Endodermal cell (in vitro differentiated cells): ENCODE measurements around the gene SMG7. TPM values are rescaled to one million over a fixed set of nuclear protein-coding genes. Genes with fewer than 3 reads are reported as not detected.

Experiments used
- DNase-seq: peaks from one replicate; pipeline ENCODE4 v3.0.0-alpha.2; 2017
- H3K27ac ChIP-seq: 2 replicates; pipeline ENCODE4 v1.5.1; 2013; ENCODE audit warnings: mild to moderate bottlenecking, low read depth, low read length, moderate library complexity
- H3K27me3 ChIP-seq: 2 replicates; pipeline ENCODE4 v1.6.1; 2013; ENCODE audit warnings: mild to moderate bottlenecking, low read length, moderate library complexity; ENCODE audit not compliant: insufficient read depth, control insufficient read depth, poor library complexity, severe bottlenecking
- H3K36me3 ChIP-seq: 2 replicates; pipeline ENCODE4 v1.7.0; 2013; ENCODE audit warnings: mild to moderate bottlenecking, low read length, moderate library complexity; ENCODE audit not compliant: control insufficient read depth, insufficient read depth
- H3K4me1 ChIP-seq: one replicate; pipeline ENCODE4 v1.7.0; 2013; ENCODE audit warnings: low read length; ENCODE audit not compliant: control insufficient read depth, insufficient read depth
- H3K4me3 ChIP-seq: 2 replicates; pipeline ENCODE4 v1.5.1; 2013; ENCODE audit warnings: mild to moderate bottlenecking, low read length, moderate library complexity
- H3K9ac ChIP-seq: 2 replicates; pipeline ENCODE4 v1.6.1; 2013; ENCODE audit warnings: mild to moderate bottlenecking, low read length, moderate library complexity; ENCODE audit not compliant: poor library complexity, severe bottlenecking; ENCODE audit errors: extremely low read depth
- H3K9me3 ChIP-seq: 2 replicates; pipeline ENCODE4 v1.6.1; 2013; ENCODE audit warnings: mild to moderate bottlenecking, low read length, moderate library complexity; ENCODE audit not compliant: control insufficient read depth
- H3K27ac Mint-ChIP-seq: 2 replicates; pipeline ENCODE4 v1.8.0; 2020; ENCODE audit warnings: mixed read lengths
- H3K27me3 Mint-ChIP-seq: 2 replicates; pipeline ENCODE4 v1.8.0; 2021; ENCODE audit warnings: mild to moderate bottlenecking, mixed read lengths; ENCODE audit not compliant: insufficient read depth
- H3K36me3 Mint-ChIP-seq: 2 replicates; pipeline ENCODE4 v1.8.0; 2020; ENCODE audit warnings: low read depth, mixed read lengths
- H3K4me1 Mint-ChIP-seq: 2 replicates; pipeline ENCODE4 v1.8.0; 2020; ENCODE audit warnings: mixed read lengths
- H3K4me3 Mint-ChIP-seq: 2 replicates; pipeline ENCODE4 v1.8.0; 2020; ENCODE audit warnings: mild to moderate bottlenecking, moderate library complexity, mixed read lengths
- H3K9me3 Mint-ChIP-seq: 2 replicates; pipeline ENCODE4 v1.8.0; 2020; ENCODE audit warnings: mild to moderate bottlenecking, mixed read lengths
- WGBS, 2 experiments: methylation state at CpG; one replicate each; pipeline versions ENCODE4 v1.1.5 to v1.1.7; 2013; ENCODE audit warnings: missing lambda C conversion rate in 2 of 2, mixed read lengths in 1 of 2; ENCODE audit not compliant: insufficient coverage in 1 of 2, insufficient read length in 1 of 2; 5-methylcytosine and 5-hydroxymethylcytosine counted together
- total RNA-seq, 2 donors: library from RNA; stranded (reverse); fragmentation: NEBNext Ultra II Directional in 1 of 2; extraction: Animal tissue kit (Norgen Biotek cat#: 25700) in 1 of 2; gene quantifications; 2 replicates in 1 of 2; 3 replicates in 1 of 2; pipeline ENCODE4 v1.2.1, GENCODE V29; 2021
- TF ChIP-seq, protein P1 (sequence below): fragments of 200-600 bp; sonication (generic); conservative IDR thresholded peaks from 2 replicates; pipeline ENCODE4 v1.5.0; 2021; ENCODE audit warnings: antibody characterized with exemption, mild to moderate bottlenecking

The SMG7 gene
- total RNA-seq, 2 donors from 2014 or later = 60.5 to 75.9 TPM

DNA sequence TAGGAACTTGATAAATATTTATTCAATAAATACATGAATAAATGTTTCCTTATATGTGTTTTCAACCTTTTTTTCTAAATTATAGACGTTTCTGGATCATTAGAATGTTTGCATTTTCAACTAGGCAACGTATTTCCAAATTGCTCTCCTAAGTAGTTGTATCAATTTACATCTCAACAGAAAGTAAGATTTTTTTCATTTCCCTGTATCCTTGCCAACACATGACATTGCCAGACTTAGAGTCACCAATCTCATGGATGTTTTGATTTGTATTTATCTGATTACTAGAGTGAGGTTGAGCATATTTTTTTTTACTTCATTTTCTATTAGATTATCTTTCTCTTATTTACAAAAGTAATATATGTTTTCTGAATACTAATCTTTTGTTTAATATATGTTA, 22.2 kb upstream of the SMG7 start:
- H3K9me3 Mint-ChIP-seq = no peaks in the 10 kb centered on the region
- no peaks in the 10 kb centered on the region for H3K27me3 ChIP-seq
- H3K4me3 Mint-ChIP-seq = no peak overlapping the region
- TF ChIP-seq, protein P1, sequence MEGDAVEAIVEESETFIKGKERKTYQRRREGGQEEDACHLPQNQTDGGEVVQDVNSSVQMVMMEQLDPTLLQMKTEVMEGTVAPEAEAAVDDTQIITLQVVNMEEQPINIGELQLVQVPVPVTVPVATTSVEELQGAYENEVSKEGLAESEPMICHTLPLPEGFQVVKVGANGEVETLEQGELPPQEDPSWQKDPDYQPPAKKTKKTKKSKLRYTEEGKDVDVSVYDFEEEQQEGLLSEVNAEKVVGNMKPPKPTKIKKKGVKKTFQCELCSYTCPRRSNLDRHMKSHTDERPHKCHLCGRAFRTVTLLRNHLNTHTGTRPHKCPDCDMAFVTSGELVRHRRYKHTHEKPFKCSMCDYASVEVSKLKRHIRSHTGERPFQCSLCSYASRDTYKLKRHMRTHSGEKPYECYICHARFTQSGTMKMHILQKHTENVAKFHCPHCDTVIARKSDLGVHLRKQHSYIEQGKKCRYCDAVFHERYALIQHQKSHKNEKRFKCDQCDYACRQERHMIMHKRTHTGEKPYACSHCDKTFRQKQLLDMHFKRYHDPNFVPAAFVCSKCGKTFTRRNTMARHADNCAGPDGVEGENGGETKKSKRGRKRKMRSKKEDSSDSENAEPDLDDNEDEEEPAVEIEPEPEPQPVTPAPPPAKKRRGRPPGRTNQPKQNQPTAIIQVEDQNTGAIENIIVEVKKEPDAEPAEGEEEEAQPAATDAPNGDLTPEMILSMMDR = no peak
- no peaks in the 10 kb centered on the region for H3K4me1 ChIP-seq
- no peaks in the 10 kb centered on the region for H3K4me1 Mint-ChIP-seq
- H3K9me3 ChIP-seq = no peaks in the 10 kb centered on the region
- H3K27ac ChIP-seq = no peak overlapping the region
- 89 to 100% methylated on average over 1 to 2 of the region's 2 CpGs for WGBS, 2 experiments
- no peaks in the 10 kb centered on the region for H3K36me3 Mint-ChIP-seq
- H3K27ac Mint-ChIP-seq = no peak overlapping the region
- no peaks in the 10 kb centered on the region for H3K36me3 ChIP-seq
- no peak for DNase-seq
- no peak overlapping the region for H3K4me3 ChIP-seq
- H3K9ac ChIP-seq = no peak overlapping the region
- no peaks in the 10 kb centered on the region for H3K27me3 Mint-ChIP-seq

DNA sequence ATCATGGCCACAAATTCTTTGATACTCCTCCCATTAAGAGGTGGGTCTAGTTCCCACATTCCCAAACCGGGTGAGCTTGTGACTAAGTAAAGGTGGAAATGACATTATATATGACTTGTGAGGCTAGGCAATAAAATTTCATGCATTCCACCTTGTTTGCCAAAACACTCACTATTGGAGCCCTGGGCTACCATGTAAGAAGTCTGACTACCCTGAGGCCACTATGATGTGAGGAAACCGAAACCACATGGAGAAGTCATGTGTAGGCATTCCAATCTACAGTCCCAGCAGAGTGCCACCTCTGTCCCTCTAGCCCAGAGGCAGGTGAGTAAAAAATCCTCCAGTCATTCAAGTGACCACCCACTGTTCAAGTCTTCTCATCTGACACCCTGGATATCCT, 17.9 kb upstream of the SMG7 start:
- Mint-ChIP-seq H3K9me3 (no peaks in the 10 kb centered on the region), H3K36me3 (no peaks in the 10 kb centered on the region), H3K4me1 (no peaks in the 10 kb centered on the region), H3K27ac (no peak overlapping the region), H3K4me3 (no peak overlapping the region), H3K27me3 (no peaks in the 10 kb centered on the region)
- H3K9ac ChIP-seq = no peak overlapping the region
- TF ChIP-seq, protein P1 = no peak
- no peak overlapping the region for H3K27ac ChIP-seq
- 88 to 100% methylated on average over 1 of the region's 2 CpGs for WGBS, 2 experiments
- no peak overlapping the region for H3K4me3 ChIP-seq
- H3K9me3 ChIP-seq = no peaks in the 10 kb centered on the region
- H3K27me3 ChIP-seq = no peaks in the 10 kb centered on the region
- H3K4me1 ChIP-seq = no peaks in the 10 kb centered on the region
- H3K36me3 ChIP-seq = no peaks in the 10 kb centered on the region
- no peak for DNase-seq

DNA sequence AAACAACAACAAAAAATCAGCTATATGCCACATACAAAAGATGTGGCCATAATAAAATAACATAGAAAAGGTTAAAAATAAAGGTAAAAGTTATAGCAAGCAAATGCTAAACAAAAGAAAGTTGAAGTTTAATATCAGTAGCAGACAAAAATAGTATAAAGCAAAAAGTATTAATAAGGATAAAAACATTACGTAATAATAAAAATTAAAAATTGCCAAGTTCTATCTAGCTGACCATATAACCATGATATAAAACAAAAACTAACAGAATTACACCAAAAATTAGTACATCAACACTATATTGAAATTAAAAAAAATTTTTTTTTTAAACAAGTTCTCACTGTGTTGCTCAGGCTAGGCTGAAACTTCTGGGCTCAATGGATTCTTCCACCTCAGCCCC, 15.5 kb upstream of the SMG7 start:
- Mint-ChIP-seq H3K27ac (no peak overlapping the region), H3K4me3 (no peak overlapping the region), H3K27me3 (no peaks in the 10 kb centered on the region), H3K9me3 (no peaks in the 10 kb centered on the region), H3K4me1 (no peaks in the 10 kb centered on the region), H3K36me3 (no peaks in the 10 kb centered on the region)
- TF ChIP-seq, protein P1 = no peak
- Histone ChIP-seq H3K4me1 (no peaks in the 10 kb centered on the region), H3K9me3 (no peaks in the 10 kb centered on the region), H3K27ac (no peak overlapping the region), H3K9ac (no peak overlapping the region), H3K27me3 (no peaks in the 10 kb centered on the region), H3K36me3 (no peaks in the 10 kb centered on the region), H3K4me3 (no peak overlapping the region)
- WGBS, 2 experiments = no CpG with 5 or more reads among the region's 1 CpG
- DNase-seq = no peak
